GM12875 (cell line): Measurements from ENCODE around the gene ATP12A.

Experiments
- H3K4me3 ChIP-seq: one replicate; pipeline ENCODE4 v1.5.1; 2011; ENCODE audit warnings: low read depth, low read length, control low read depth
- TF ChIP-seq, protein P1 (sequence below): IDR thresholded peaks from 2 replicates; pipeline ENCODE4 v1.5.1; 2011; ENCODE audit warnings: low read depth, mild to moderate bottlenecking, control low read depth, inconsistent platforms, low read length, moderate library complexity, borderline replicate concordance; ENCODE audit not compliant: insufficient read depth

Gene ATP12A

DNA sequence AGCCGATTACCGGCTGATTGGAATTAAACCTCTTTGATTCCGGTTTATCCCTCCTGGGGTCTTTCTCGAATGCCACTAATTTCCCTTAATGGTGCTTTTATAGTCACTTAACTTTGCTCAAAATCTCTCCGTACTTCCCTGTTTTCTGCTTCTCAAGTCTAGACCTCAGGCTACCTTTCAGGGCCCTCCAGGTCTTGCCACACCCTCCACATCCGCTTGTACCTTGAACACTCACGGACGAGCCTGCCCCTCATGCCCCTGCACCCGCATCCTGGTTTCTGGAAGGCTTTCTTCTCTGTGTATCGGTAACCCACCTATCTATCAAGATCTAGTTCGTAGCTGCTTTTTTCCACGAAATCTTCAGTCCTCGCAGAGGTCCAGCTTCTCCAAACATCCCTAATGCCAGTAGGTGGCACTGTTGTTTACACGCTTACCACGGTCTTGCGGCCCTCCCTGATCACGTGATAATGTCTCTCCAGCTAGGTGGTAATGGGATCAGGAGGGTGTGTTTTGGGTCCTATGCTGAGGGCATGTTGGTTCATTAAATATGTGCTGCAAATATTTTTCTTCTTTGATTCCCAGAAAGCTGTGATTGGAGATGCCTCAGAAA, 13.8 kb downstream of the ATP12A start:
- H3K4me3 ChIP-seq, result no peak overlapping the region
- TF ChIP-seq, protein P1, sequence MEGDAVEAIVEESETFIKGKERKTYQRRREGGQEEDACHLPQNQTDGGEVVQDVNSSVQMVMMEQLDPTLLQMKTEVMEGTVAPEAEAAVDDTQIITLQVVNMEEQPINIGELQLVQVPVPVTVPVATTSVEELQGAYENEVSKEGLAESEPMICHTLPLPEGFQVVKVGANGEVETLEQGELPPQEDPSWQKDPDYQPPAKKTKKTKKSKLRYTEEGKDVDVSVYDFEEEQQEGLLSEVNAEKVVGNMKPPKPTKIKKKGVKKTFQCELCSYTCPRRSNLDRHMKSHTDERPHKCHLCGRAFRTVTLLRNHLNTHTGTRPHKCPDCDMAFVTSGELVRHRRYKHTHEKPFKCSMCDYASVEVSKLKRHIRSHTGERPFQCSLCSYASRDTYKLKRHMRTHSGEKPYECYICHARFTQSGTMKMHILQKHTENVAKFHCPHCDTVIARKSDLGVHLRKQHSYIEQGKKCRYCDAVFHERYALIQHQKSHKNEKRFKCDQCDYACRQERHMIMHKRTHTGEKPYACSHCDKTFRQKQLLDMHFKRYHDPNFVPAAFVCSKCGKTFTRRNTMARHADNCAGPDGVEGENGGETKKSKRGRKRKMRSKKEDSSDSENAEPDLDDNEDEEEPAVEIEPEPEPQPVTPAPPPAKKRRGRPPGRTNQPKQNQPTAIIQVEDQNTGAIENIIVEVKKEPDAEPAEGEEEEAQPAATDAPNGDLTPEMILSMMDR, result peak; percentile 70

DNA sequence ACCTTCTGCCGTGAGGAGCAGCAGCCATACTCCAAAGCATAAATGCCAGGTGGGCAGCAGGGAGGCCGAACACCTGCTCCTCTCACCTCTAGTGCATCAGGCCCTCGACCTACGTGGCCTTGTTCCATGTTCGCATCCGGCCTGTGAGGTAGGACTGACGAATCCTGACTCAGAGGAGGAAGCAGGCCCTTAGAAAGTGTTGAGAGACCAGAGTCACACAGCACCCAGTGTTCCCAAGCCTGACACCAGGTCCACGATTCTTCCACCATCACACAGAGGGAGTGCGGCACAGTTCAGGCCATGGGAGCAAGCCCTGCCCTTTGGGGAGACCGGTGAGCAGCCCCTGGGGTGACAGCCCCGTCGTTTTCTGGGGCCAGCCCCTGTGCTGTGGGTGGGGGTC, 14.7 kb downstream of the ATP12A start:
- TF ChIP-seq, protein P1, result no peak
- no peak overlapping the region for H3K4me3 ChIP-seq

DNA sequence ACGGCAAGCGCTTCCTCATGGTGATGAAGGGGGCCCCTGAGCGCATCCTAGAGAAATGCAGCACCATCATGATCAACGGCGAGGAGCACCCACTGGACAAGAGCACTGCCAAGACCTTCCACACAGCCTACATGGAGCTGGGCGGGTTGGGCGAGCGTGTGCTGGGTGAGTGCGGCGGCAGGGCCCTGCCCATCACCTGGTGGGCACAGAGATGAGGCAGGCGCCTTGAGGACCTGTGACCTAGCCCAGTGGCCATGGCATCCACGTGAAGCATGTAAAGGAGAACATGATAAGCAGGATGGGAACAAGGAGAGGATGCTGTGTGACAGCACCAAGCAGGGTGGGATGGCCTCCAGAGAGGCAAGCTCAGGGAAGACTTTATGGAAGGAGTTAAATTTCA, 18.5 kb downstream of the ATP12A start:
- H3K4me3 ChIP-seq, result no peak overlapping the region
- TF ChIP-seq, protein P1, result no peak

DNA sequence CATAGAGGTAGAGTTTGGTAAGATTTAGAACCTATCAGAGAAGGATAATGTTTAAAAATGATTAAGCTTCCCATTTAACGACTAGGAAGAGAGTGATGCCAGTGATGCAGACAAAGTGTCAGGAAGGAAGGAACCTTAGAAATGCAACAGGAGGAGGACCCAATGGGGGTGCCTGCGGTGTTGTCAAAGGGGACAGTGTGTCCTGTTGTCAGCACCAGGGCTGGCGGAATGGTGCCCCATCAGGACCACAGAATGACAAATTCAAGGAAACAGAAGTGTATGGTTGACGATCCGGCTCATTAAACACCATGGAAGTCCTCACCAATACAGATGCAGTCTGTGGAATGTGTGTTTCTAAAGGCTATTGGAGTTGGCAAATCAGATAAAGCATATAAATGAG, 19.3 kb downstream of the ATP12A start:
- TF ChIP-seq, protein P1, result no peak
- H3K4me3 ChIP-seq, result no peak overlapping the region

DNA sequence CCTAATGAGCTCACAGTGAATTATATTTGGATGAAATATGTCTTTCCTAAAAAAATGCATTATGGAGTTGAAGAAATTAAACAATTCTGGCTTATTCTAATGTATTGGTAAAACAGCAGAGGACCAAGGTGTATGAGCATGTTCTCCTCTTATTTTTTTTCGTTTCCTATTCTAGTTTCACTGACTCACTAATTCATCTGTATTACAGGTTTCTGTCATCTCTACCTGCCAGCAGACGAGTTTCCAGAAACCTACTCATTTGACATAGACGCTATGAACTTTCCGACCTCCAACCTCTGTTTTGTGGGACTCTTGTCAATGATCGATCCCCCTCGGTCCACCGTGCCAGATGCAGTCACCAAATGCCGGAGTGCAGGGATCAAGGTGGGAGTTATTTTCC, 20.3 kb downstream of the ATP12A start:
- no peak overlapping the region for H3K4me3 ChIP-seq
- TF ChIP-seq, protein P1, result no peak

DNA sequence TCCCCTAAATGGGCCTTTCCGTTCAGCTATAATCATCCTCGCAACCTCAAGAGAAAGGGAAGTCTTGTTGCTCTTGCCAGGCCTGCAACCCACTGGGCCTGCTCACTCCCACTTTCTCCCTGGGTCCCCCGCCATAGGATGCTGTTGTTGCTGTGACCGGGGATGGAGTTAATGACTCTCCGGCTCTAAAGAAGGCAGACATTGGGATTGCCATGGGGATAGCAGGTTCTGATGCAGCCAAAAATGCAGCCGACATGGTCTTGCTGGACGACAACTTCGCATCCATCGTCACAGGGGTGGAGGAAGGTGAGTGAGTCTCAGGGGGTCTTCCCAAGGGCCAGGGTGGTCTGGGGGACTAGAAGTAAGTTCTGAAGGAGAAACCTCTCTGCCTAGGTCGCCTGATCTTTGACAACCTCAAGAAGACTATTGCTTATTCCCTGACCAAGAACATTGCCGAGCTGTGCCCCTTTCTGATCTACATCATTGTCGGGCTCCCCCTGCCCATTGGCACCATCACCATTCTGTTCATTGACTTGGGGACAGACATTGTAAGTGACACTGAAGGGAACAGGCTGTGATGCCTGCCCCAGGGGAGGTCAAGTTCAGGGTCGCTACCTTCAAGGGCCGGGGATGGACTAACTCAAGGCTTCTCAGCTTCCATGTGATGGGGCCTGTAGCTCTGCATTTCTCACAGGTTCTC, 26.8 kb downstream of the ATP12A start:
- no peak overlapping the region for H3K4me3 ChIP-seq
- TF ChIP-seq, protein P1, result no peak
